A673 (cell line): Measurements from ENCODE around the gene HAS3.

ENCODE experiments used
- CTCF ChIP-seq: fragments of 300-800, 200-600 bp; sonication (generic); conservative IDR thresholded peaks from 2 replicates; pipeline ENCODE4 v1.5.1; 2017; ENCODE audit warnings: low read depth, mild to moderate bottlenecking, antibody characterized with exemption, low read length, moderate library complexity, mixed read lengths
- EZH2 ChIP-seq: fragments of 200-600 bp; sonication (generic); IDR thresholded peaks from 2 replicates; pipeline ENCODE4 v1.6.1; 2017; ENCODE audit warnings: borderline replicate concordance, low read depth, mild to moderate bottlenecking, mixed read lengths, antibody characterized with exemption, low read length; ENCODE audit not compliant: poor library complexity, severe bottlenecking

GRCh38 chr16:69116256-69116875 is 10.9 kb downstream of the HAS3 start:
- TF ChIP-seq EZH2: no peak
- TF ChIP-seq CTCF: no peak
